Activated CD8-positive, alpha-beta memory T cell treated with anti-CD3 and anti-CD28 coated beads, Interleukin-2, amount 50 U/mL, for 48 hours (primary cell): ENCODE measurements around the gene PLVAP.
A peak's percentile ranks its signal among the peaks of the same experiment; 100 is the strongest.
"Not testable (repeated sequence)": the region's sequence is repeated elsewhere in the genome, so short reads cannot be mapped to it uniquely, and the experiment has no call there.

Source experiments
- DNase-seq: peaks from one replicate; pipeline ENCODE4 v3.0.0-alpha.2; 2020

PLVAP gene

GRCh38 chr19:17398902-17399527 is 21.9 kb upstream of the PLVAP start:
- DNase-seq = no peak

GRCh38 chr19:17394891-17395415 is 17.8 kb upstream of the PLVAP start:
- peak; percentile 88 for DNase-seq

GRCh38 chr19:17393914-17394313 is 16.8 kb upstream of the PLVAP start, which contains the start of gene CCDC194:
Gene CCDC194, minus strand, starts transcription at chr19:17394196. Its CDS starts 38 bp downstream, at chr19:17394158.
- no peak for DNase-seq

- DNase-seq = no peak
These were observed 15.9 kb upstream of the PLVAP start for GRCh38 chr19:17393002-17393401.

GRCh38 chr19:17391371-17392151 is 14.4 kb upstream of the PLVAP start:
- no peak for DNase-seq

GRCh38 chr19:17390665-17391370 is 13.7 kb upstream of the PLVAP start:
- DNase-seq = peak; percentile 93

GRCh38 chr19:17389957-17390664 is 13.0 kb upstream of the PLVAP start:
- DNase-seq = no peak

GRCh38 chr19:17389288-17389687 is 12.1 kb upstream of the PLVAP start:
- no peak for DNase-seq

- DNase-seq = peak; percentile 87
These were observed 8.9 kb upstream of the PLVAP start for GRCh38 chr19:17385878-17386611.

GRCh38 chr19:17380426-17381138 is 3.4 kb upstream of the PLVAP start:
- DNase-seq = no peak

- DNase-seq = no peak
These were observed 2.1 kb upstream of the PLVAP start for GRCh38 chr19:17379221-17379631.

GRCh38 chr19:17378271-17378670 is 1.1 kb upstream of the PLVAP start:
- DNase-seq = no peak

- no peak for DNase-seq
These were observed 7.0 kb downstream of the PLVAP start for GRCh38 chr19:17370026-17370587.

GRCh38 chr19:17365361-17365760 is 11.8 kb downstream of the PLVAP start:
- no peak for DNase-seq

- DNase-seq = not testable (repeated sequence)
These were observed 13.1 kb downstream of the PLVAP start for GRCh38 chr19:17363852-17364605.

GRCh38 chr19:17359905-17360800 is 17.0 kb downstream of the PLVAP start:
- no peak for DNase-seq

GRCh38 chr19:17358395-17358794 is 18.7 kb downstream of the PLVAP start:
- DNase-seq = no peak

GRCh38 chr19:17357724-17358123 is 19.4 kb downstream of the PLVAP start:
- no peak for DNase-seq

GRCh38 chr19:17357078-17357666 is 20.0 kb downstream of the PLVAP start:
- no peak for DNase-seq
